GM19240 (cell line): ENCODE data around the gene DCHS2.

Experiments
- DNase-seq: peaks from one replicate; pipeline ENCODE4 v3.0.0; 2011; ENCODE audit warnings: low spot score; ENCODE audit not compliant: insufficient read length

DCHS2 gene

GRCh38 chr4:154452798-154453346 lies 38.7 kb downstream of the DCHS2 start:
- no peak for DNase-seq

- DNase-seq, result no peak
Measured at GRCh38 chr4:154450966-154451365, 40.6 kb downstream of the DCHS2 start.

DNA sequence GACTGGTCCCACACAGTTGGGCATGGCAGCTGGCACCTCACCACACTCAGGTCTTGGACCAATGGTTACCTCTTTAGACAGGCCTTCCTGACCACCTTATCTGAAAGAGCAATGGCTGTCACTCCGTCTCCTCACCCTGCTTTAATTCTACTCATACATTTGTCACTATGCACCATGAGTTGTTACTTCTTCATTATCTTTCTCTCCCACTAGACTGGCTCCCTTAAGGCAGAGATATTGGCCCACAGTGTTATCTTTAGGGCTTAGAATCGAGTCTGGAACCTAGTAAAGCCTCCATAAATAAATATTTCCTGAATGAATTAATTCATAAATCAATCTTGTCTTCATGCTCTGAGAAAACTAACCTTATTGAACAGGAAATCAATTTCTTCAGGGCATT lies 46.6 kb downstream of the DCHS2 start:
- no peak for DNase-seq

- no peak for DNase-seq
Measured at GRCh38 chr4:154441982-154442381, 49.6 kb downstream of the DCHS2 start.

GRCh38 chr4:154441124-154441523 lies 50.5 kb downstream of the DCHS2 start:
- DNase-seq, result no peak

GRCh38 chr4:154439224-154439623 lies 52.4 kb downstream of the DCHS2 start:
- no peak for DNase-seq

DNA sequence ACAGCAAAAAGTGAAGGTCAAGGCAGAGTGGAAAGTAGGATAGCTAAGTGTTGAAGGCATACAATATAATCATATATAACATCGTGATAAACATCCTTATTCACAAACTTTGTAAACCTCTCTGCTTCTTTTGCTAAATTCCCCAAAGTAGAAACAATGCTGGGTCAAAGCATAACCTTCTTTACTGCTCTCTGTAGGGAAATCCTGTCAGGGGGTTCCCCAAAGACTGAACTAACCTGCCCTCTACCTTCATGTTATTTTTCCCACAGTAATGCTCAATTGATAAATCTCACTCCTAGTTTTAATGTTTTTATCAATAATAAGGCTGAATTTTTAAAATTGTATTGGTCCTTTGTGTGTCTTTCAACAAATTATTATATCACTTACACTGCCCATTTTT lies 55.7 kb downstream of the DCHS2 start:
- no peak for DNase-seq

GRCh38 chr4:154433543-154433942 lies 58.1 kb downstream of the DCHS2 start:
- DNase-seq, result no peak

- DNase-seq, result no peak
Measured at GRCh38 chr4:154429176-154429575, 62.4 kb downstream of the DCHS2 start.

- no peak for DNase-seq
Measured at GRCh38 chr4:154427149-154427548, 64.5 kb downstream of the DCHS2 start.

- DNase-seq, result no peak
Measured at GRCh38 chr4:154425514-154425913, 66.1 kb downstream of the DCHS2 start.

DNA sequence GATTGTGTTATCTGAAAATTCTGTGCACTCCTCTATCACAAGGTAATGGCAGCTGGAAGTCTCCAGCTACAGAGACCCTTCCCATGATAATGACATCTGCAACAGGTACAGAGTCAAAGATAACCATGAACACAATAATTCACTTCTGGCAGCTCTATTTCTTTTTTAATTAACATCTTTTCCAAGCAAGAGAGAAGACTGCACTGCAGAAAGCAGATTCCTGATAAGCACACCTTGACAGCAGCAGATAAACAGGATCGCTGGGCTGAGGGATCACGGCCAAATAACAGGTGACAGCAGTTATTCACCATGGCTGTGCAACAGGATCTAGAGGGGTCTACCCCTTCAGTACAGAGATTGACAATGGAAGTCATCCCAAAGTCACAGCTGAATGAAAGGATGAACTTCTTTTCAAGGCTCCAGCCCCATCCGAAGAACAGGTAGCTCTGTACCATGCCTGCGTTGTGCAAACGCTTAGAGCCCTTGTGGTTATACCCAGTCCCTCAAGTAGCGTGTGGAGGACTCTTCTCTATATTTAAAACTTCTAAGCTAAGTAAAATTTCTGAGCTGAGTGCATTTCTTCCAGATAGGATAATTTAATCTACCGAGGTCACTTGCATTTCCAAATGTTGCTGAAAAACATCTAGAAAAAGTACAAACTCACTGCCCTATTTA lies 66.7 kb downstream of the DCHS2 start:
- no peak for DNase-seq

- no peak for DNase-seq
Measured at GRCh38 chr4:154422152-154422551, 69.4 kb downstream of the DCHS2 start.

- no peak for DNase-seq
Measured at GRCh38 chr4:154421618-154422017, 70.0 kb downstream of the DCHS2 start.

DNA sequence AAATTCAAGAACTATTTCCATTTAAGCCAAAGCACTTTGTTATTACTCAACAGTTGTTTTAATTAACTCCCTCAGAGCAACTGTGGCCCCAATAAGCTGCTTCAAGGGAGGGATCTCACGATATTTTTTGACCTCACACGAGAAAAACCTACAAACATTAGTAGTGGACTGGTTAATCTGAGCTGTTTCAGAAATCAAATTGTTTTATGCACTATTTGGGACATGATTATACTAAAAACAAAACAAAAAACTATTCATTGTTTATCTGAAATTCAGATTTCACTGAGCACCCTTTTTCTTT lies 74.3 kb downstream of the DCHS2 start:
- DNase-seq, result no peak

- no peak for DNase-seq
Measured at GRCh38 chr4:154416190-154416547, 75.4 kb downstream of the DCHS2 start.

GRCh38 chr4:154415313-154415712 lies 76.3 kb downstream of the DCHS2 start:
- no peak for DNase-seq

- no peak for DNase-seq
Measured at GRCh38 chr4:154414796-154415195, 76.8 kb downstream of the DCHS2 start.

DNA sequence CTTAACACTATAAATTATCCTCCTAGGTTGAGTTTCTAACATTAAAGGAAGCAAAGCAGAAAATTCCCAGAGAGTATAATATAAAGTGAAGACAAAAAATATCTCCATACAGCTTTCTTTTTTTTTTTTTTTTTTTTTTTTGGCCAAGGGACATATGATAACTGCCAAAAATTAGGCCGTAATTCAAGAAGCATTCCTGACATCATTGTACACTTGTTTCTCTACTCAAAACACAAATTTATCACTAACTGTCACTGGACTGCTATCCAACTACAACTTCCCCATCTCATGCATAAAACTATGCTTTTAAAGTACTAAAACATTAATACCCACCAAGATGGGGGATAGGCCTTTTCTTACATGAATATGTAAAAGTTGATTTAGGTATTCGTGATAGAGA lies 77.2 kb downstream of the DCHS2 start:
- DNase-seq, result no peak

DNA sequence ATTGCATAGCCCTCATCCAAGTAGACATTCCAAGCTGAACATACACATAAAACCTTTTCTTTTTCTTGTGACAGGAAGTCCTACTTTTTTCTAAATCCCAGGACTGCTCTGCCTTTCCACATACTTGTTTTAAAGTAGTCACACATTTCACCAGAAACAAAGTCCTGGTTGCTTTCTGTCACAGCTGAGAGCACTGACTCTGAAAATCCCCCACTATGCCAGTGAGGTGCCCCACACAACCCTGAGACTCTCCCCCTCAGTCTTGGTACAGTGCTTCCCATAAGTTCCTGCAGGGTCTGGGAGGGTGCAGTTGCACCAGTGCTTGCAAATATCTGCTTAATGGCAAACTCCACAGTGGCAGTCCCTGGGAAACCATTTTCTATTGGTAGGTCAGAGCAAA lies 84.2 kb downstream of the DCHS2 start:
- no peak for DNase-seq

GRCh38 chr4:154406018-154406795 lies 85.4 kb downstream of the DCHS2 start:
- DNase-seq, result no peak

DNA sequence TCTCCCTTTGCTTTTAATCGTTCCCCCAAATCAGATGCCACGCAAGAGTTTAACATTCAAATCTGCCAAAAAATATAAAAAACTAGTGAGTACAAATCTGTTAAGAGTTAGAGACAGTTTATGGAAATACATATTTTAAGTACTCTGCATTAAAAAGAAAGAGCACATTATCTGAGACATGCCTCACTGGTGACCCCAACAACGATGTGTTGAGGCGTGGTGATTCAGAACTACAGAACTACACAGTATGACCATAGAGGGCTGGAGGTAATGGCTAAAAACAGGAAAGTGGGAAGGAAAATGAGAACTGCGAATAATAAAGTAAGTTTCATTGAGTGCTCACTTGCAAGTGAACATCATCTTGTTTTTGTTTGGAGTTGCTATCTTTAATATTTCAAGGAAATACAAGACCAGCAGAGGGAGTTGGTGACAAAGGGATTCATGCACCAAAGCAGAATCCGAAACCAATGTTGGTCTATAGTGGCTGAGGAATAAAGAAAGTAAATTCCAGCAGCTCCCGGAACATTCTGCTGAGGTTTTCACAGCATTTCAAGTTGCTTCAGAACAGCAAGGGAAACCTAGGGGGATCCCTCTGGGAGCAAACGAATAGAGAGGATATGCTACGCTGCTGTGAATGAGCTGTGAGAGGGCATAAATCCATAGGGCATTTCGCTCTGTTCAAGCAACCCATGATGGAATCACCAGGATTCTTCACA lies 92.2 kb downstream of the DCHS2 start:
- DNase-seq, result no peak
